DOHH2 (cell line): ENCODE data around the gene PPP1R15B.

ENCODE experiments used
- H3F3A ChIP-seq: fragments of 200-600 bp; sonication (generic), shearing (Covaris generic); 2 replicates; pipeline ENCODE4 v1.6.0; 2016; ENCODE audit warnings: antibody characterized with exemption, mild to moderate bottlenecking; ENCODE audit not compliant: control insufficient read depth, insufficient read depth
- H3K27ac ChIP-seq: fragments of 200-600 bp; sonication (generic); 2 replicates; pipeline ENCODE4 v1.5.1; 2014; ENCODE audit warnings: low read depth, mild to moderate bottlenecking, low read length, moderate library complexity
- H3K27me3 ChIP-seq: fragments of 200-600 bp; sonication (generic); 2 replicates; pipeline ENCODE4 v1.6.1; 2014; ENCODE audit warnings: mild to moderate bottlenecking, low read length, mixed read lengths; ENCODE audit not compliant: control insufficient read depth
- H3K36me3 ChIP-seq: fragments of 200-600 bp; sonication (generic); 2 replicates; pipeline ENCODE4 v1.6.1; 2014; ENCODE audit warnings: mild to moderate bottlenecking, low read length, moderate library complexity, mixed read lengths; ENCODE audit not compliant: control insufficient read depth
- H3K4me1 ChIP-seq: fragments of 200-600 bp; sonication (generic); 2 replicates; pipeline ENCODE4 v1.6.1; 2014; ENCODE audit warnings: mild to moderate bottlenecking, low read length, mixed read lengths; ENCODE audit not compliant: control insufficient read depth
- H3K4me2 ChIP-seq: fragments of 200-600 bp; sonication (generic); 2 replicates; pipeline ENCODE4 v1.6.0; 2014; ENCODE audit warnings: mild to moderate bottlenecking, low read length, moderate library complexity
- H3K4me3 ChIP-seq: fragments of 200-600 bp; sonication (generic); 2 replicates; pipeline ENCODE4 v1.5.1; 2014; ENCODE audit warnings: mild to moderate bottlenecking, low read length, mixed read lengths
- H3K79me2 ChIP-seq: fragments of 200-600 bp; sonication (generic); 2 replicates; pipeline ENCODE4 v1.6.1; 2014; ENCODE audit warnings: mild to moderate bottlenecking, low read length, mixed read lengths; ENCODE audit not compliant: control insufficient read depth
- H3K9me2 ChIP-seq: fragments of 200-600 bp; sonication (generic); replicated peaks from 2 replicates; pipeline ENCODE4 v1.6.1; 2014; ENCODE audit warnings: mild to moderate bottlenecking, low read length, mixed read lengths; ENCODE audit not compliant: control insufficient read depth
- H3K9me3 ChIP-seq: fragments of 200-600 bp; sonication (generic); 2 replicates; pipeline ENCODE4 v1.6.1; 2014; ENCODE audit warnings: antibody characterized with exemption, low read length, mixed read lengths; ENCODE audit not compliant: control insufficient read depth, insufficient read depth
- H4K20me1 ChIP-seq: fragments of 200-600 bp; sonication (generic); 2 replicates; pipeline ENCODE4 v1.6.0; 2014; ENCODE audit warnings: low read depth, mild to moderate bottlenecking, antibody characterized with exemption, low read length, moderate library complexity; ENCODE audit not compliant: control insufficient read depth, insufficient read depth
- EZH2phosphoT487 ChIP-seq: fragments of 200-600 bp; sonication (generic); IDR thresholded peaks from 2 replicates; pipeline ENCODE4 v1.6.1; 2017; ENCODE audit warnings: borderline replicate concordance, mild to moderate bottlenecking, antibody characterized with exemption, low read length, moderate library complexity, mixed read lengths
- TF ChIP-seq, protein P1 (sequence below): fragments of 200-600 bp; sonication (generic); IDR thresholded peaks from one replicate; pipeline ENCODE4 v1.5.1; 2014; ENCODE audit warnings: antibody characterized with exemption, mild to moderate bottlenecking, low read depth, low read length; ENCODE audit not compliant: poor library complexity, severe bottlenecking

The PPP1R15B gene

DNA sequence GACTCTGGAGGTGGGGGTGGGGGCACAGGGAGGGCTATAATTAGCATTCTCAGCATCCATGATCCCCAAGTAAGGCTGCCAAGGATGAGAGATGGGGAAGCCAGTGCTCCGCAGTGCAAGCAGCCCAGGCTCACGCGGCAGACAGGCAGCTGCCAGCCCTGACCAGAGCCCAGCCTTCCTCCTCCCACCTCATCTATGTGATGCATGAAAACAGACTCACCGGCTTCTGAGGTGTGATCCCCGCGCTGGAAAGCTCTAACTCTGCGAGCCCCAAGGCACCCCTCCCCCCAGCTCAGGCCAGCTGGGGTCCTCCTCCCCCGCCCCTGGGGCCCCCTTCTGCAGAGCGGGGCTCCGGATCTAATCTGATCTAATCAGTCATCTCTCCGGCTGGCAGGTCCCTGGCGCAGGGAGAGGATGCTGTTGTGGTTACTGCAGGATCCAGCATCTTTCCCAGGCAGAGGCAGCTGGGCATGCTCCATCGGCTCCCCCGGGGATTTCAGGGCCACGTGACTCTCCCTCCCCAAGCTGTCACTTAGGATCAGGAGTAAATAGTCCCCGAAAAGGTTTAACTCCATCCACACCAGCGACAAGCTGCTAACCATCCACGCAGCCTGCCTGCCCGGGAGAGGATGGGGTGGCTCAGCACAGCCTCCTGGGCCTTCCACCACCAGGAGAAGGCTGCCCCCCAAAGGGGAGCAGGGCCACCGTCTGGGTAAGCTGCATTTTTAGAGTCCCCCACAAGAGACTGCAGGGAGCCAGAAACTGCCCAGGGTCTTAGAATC, 52.0 kb downstream of the PPP1R15B start, which contains the start of gene PLEKHA6:
TSS of gene PLEKHA6 (minus strand) at position 456 of the 782 bp plus-strand sequence. CDS start 86,202 bp downstream, outside the sequence.
- H3K4me2 ChIP-seq, result no peak within 1 kb of the TSS
- no peaks in the 10 kb centered on the region for H3K36me3 ChIP-seq
- H3K27me3 ChIP-seq, result peaks cover 46% of the 10 kb centered on the region
- no peak within 1 kb of the TSS for H3K27ac ChIP-seq
- no peaks in the 10 kb centered on the region for H3F3A ChIP-seq
- no peaks in the 10 kb centered on the region for H3K79me2 ChIP-seq
- H3K4me3 ChIP-seq, result no peak within 1 kb of the TSS
- no peaks in the 10 kb centered on the region for H3K9me3 ChIP-seq
- no peaks in the 10 kb centered on the region for H3K9me2 ChIP-seq
- H3K4me1 ChIP-seq, result peaks cover 7% of the 10 kb centered on the region
- H4K20me1 ChIP-seq, result no peaks in the 10 kb centered on the region
- TF ChIP-seq, protein P1, sequence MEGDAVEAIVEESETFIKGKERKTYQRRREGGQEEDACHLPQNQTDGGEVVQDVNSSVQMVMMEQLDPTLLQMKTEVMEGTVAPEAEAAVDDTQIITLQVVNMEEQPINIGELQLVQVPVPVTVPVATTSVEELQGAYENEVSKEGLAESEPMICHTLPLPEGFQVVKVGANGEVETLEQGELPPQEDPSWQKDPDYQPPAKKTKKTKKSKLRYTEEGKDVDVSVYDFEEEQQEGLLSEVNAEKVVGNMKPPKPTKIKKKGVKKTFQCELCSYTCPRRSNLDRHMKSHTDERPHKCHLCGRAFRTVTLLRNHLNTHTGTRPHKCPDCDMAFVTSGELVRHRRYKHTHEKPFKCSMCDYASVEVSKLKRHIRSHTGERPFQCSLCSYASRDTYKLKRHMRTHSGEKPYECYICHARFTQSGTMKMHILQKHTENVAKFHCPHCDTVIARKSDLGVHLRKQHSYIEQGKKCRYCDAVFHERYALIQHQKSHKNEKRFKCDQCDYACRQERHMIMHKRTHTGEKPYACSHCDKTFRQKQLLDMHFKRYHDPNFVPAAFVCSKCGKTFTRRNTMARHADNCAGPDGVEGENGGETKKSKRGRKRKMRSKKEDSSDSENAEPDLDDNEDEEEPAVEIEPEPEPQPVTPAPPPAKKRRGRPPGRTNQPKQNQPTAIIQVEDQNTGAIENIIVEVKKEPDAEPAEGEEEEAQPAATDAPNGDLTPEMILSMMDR, result no peak
- TF ChIP-seq EZH2phosphoT487, result no peak

DNA sequence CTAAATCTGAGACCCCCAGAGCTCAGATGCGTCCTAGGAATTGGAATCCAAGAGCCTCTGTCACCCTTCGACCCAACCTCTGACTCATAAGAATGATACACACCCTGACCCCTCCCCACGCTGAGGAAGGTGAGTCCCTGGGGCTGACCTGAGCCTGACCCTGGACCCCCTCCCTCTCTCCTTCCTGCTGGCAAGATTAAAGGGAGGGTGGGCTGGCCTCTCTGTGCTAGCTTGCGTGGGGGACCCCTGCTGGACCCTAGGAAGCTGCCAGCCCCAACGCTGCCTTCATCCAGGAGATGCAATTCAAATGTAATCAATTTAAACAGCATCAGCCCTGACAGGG, 52.5 kb downstream of the PPP1R15B start:
- Histone ChIP-seq H3F3A (no peaks in the 10 kb centered on the region), H3K4me3 (no peak overlapping the region), H3K27ac (no peak overlapping the region), H3K79me2 (no peaks in the 10 kb centered on the region), H4K20me1 (no peaks in the 10 kb centered on the region), H3K4me1 (peaks cover 7% of the 10 kb centered on the region), H3K27me3 (peaks cover 40% of the 10 kb centered on the region), H3K9me2 (no peaks in the 10 kb centered on the region), H3K36me3 (no peaks in the 10 kb centered on the region), H3K9me3 (no peaks in the 10 kb centered on the region), H3K4me2 (no peak overlapping the region)
- TF ChIP-seq, protein P1, result no peak
- TF ChIP-seq EZH2phosphoT487, result no peak

DNA sequence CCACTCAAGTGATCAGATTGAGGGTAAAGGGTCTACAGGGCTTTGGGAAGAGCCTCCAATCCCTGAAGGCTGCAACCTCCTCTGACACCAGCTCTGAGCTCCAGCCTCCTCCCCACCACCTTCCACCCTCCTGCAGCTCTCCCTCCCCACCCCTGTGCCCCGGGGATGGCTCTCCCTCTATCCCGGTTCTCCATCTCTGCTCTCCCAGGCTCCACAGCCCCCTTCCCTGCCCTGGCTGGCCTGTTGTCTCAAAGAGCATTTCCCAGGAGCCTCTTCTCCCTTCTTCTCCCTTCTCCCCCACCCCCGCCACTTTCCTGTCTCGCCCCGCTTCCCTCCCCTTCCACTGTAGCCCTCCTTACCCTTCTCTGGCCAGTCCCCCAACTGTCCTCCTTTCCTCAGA, 53.0 kb downstream of the PPP1R15B start:
- no peaks in the 10 kb centered on the region for H3K36me3 ChIP-seq
- H3K4me1 ChIP-seq, result peaks cover 7% of the 10 kb centered on the region
- H3K9me2 ChIP-seq, result no peaks in the 10 kb centered on the region
- no peak overlapping the region for H3K27ac ChIP-seq
- H3K9me3 ChIP-seq, result no peaks in the 10 kb centered on the region
- no peak overlapping the region for H3K4me2 ChIP-seq
- TF ChIP-seq, protein P1, result no peak
- TF ChIP-seq EZH2phosphoT487, result no peak
- H3K27me3 ChIP-seq, result peaks cover 40% of the 10 kb centered on the region
- H3K4me3 ChIP-seq, result no peak overlapping the region
- no peaks in the 10 kb centered on the region for H4K20me1 ChIP-seq
- H3F3A ChIP-seq, result no peaks in the 10 kb centered on the region
- H3K79me2 ChIP-seq, result no peaks in the 10 kb centered on the region
